NOMO-1 treated with dmso at 0.1 percent for 144 hours (cell line): Measurements from ENCODE around the gene CTXN2.

Experiments
- DNase-seq: peaks from one replicate; lab custom pipeline; 2025; ENCODE audit not compliant: unreplicated experiment; lab: John Stamatoyannopoulos, UW

CTXN2 gene

GRCh38 chr15:48221885-48222284 lies 30.4 kb downstream of the CTXN2 start:
- no peak for DNase-seq

GRCh38 chr15:48222627-48223026 lies 31.2 kb downstream of the CTXN2 start:
- no peak for DNase-seq

- DNase-seq: no peak
These were observed 34.3 kb downstream of the CTXN2 start for GRCh38 chr15:48225771-48226170.

GRCh38 chr15:48230498-48230897 lies 39.0 kb downstream of the CTXN2 start:
- DNase-seq: no peak

GRCh38 chr15:48233246-48233645 lies 41.8 kb downstream of the CTXN2 start:
- no peak for DNase-seq

GRCh38 chr15:48239334-48239733 lies 47.9 kb downstream of the CTXN2 start:
- no peak for DNase-seq

GRCh38 chr15:48242015-48242414 lies 50.5 kb downstream of the CTXN2 start:
- DNase-seq: no peak

DNA sequence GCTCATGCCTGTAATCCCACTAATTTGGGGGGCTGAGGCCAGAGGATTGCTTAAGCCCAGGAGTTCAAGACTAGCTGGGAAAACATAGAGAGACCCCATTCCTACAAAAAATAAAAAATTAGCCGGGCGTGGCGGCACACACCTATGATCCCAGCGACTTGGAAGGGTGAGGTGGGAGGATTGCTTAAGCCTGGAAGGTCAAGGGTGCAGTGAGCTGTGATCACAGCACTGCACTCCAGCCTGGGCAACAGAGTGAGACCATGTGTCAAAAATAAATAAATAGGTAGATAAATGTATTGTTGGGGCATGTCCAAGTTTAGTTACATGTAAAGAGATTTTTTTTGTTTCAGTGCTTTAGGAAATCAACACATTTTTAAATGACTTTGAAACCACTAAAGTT lies 51.1 kb downstream of the CTXN2 start:
- no peak for DNase-seq

DNA sequence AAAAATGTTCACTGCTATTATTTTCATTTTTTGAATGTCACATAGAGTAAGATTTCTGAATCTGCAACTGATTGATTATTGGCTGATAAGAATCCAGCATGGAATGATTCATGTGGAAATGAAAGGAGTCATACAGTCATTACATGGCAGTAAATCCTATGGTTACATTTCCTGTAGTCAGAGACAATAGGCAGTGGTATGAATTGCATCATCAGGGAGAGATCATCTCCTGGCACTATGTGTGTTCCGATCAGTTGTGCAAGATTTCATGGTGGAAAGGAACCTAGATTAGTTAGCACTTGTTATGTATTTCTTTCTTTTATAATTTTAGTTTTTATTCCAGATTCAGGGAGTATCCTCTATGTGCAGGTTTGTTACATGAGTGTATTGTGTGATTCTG lies 53.5 kb downstream of the CTXN2 start:
- DNase-seq: no peak

DNA sequence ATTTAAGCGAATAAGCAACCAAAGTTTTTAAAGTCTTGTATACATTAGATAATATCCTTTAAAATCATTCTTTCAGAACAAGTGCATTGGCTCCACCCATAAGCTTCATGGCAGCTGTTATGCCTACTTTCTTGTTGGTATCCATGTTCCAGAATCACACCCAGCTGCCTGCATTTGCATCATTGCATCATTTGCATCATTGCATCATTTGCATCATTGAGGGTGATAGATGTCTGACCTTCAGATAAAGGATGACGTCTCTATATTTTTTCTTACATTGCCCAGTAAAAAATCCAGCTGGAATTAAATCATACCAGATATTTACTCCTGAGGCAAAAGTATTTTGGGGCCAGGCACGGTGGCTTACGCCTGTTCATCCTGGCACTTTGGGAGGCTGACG lies 56.9 kb downstream of the CTXN2 start:
- no peak for DNase-seq

DNA sequence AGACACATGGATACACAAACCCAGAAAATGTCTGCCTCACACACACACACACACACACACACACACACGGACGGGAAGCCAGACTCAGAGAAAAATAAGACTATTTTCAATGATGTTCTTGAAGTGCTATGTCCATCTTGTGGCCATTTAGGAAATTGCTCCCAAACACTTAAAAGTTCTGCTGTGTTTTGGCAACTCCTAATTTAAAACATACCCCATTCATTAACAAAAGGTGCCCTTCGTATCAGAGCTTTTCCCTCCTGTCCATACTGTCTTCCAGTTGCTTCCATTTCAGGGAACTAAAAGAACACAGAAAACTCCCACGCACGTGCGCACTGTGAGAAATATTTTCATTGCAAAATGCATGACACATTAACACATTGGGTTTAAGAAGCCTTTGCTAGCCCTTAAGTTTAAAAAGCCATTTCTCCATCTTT lies 59.2 kb downstream of the CTXN2 start:
- peak; percentile 6 for DNase-seq

DNA sequence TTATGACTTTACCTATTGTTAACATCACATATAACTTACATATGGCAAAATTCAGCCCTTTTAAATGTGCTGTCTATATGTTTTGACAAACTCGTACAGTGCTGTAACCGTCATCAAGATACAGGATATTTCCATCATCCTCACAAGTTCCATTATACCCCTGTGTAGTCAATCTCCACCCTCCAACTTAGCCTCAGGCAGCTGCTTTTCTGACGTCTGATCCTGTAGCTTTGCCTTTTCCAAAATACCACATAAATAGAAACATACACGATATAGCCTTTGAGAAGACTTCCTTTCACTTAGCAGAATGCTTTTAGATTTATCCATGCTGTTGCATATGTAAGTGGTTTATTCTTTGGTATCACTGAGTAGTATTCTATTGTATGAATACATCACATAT lies 61.7 kb downstream of the CTXN2 start:
- DNase-seq: no peak
